ENCODE data around the gene CEP76.

The CEP76 gene

GRCh38 chr18:12703664-12704063 is 1.1 kb upstream of the CEP76 start:
- no peak for DNase-seq (ENCODE audit: low spot score)
- TF ChIP-seq CTCF (IDR thresholded peaks at IDR 0.05; ENCODE audit: borderline replicate concordance, control extremely low read depth, extremely low read depth, insufficient read depth, missing control alignments): no peak
- in situ Hi-C loops (cut with MboI; ENCODE audit: low sequenced_read_pairs, unreplicated experiment): no loop called here

DNA sequence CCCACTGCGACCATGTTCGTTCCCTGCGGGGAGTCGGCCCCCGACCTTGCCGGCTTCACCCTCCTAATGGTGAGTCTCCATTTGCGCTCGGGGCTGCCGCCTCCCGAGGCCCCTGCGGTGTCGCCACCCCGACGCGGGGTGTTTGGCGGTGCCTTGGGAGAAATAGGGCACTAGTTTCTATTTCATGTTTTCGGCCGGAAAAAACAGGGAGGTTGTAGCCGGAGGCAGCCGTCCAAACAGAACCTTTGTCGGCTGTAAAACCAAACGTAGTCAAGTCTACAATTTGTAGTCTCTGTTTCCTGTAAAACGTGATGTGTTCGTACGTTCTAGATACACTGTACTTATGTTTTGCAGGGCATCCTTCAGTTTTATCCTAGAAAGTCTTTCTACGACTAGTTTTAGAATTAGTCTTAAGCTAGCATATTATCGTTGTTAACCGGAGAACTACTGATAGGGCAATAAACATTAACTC is 609 bp upstream of the CEP76 start:
- no peak for TF ChIP-seq CTCF (IDR thresholded peaks at IDR 0.05; ENCODE audit: borderline replicate concordance, control extremely low read depth, extremely low read depth, insufficient read depth, missing control alignments)
- no peak for DNase-seq (ENCODE audit: low spot score)
- in situ Hi-C loops (cut with MboI; ENCODE audit: low sequenced_read_pairs, unreplicated experiment): no loop called here

DNA sequence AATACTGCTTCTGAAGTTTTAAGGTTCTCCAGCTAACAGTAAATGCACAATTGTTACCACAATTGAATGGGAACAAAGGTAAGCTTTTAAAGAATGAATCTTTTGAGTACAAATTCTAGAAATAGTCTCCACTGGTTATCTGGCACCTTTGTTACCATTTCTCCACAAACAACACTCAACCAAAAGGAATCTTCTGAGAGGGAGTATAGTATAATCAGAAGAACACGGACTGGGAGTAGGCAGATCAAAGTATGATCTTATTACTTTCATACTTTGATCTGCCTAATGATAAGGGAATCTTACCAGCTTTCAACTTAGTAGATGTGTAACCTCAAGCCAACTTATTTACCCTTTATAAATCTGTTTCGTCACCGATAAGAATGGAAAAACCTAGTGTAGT is 1.4 kb downstream of the CEP76 start:
- no peak for DNase-seq (ENCODE audit: low spot score)
- in situ Hi-C loops (cut with MboI; ENCODE audit: low sequenced_read_pairs, unreplicated experiment): no loop called here
- no peak for TF ChIP-seq CTCF (IDR thresholded peaks at IDR 0.05; ENCODE audit: borderline replicate concordance, control extremely low read depth, extremely low read depth, insufficient read depth, missing control alignments)

DNA sequence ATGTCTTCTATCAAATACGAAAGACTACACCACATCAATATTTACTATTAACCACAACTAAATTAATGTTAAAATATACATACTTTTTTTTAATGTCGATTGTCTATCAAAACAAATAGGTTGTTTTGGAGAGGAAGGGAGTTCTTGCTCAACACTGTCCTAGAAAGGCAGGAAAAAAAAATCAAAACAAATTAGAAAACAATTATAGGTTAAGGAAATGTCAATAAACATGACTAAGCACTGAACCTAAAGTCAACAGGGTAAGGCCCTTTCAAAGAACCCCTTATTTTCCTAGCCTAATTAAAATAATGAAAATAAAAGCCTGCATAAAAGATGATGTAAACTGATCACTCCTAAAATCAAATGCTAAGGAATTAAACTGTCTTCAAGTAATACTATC is 2.8 kb downstream of the CEP76 start:
- TF ChIP-seq CTCF (IDR thresholded peaks at IDR 0.05; ENCODE audit: borderline replicate concordance, control extremely low read depth, extremely low read depth, insufficient read depth, missing control alignments): no peak
- in situ Hi-C loops (cut with MboI; ENCODE audit: low sequenced_read_pairs, unreplicated experiment): no loop called here
- DNase-seq (ENCODE audit: low spot score): no peak

DNA sequence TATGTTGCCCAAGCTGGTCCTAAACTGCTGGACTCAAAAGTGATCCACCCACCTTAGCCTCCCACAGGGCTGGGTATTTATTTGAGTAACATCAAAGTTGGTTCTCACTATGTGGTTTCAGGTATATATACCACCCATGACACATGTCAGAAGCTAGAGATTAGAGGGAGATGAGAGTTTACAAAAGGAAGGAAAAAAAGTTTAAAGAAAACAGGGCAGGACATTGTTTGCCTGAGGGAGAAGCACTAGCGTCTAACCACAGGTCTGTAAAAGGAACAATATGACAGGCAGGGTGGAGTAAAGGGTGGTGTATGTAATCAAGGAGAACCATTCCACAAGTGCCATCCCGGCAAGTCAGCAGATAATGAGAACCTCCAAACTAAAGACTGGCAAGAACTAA is 8.5 kb downstream of the CEP76 start:
- no peak for TF ChIP-seq CTCF (IDR thresholded peaks at IDR 0.05; ENCODE audit: borderline replicate concordance, control extremely low read depth, extremely low read depth, insufficient read depth, missing control alignments)
- in situ Hi-C loops (cut with MboI; ENCODE audit: low sequenced_read_pairs, unreplicated experiment): no loop called here
- no peak for DNase-seq (ENCODE audit: low spot score)

GRCh38 chr18:12692206-12692605 is 10.3 kb downstream of the CEP76 start:
- no peak for DNase-seq (ENCODE audit: low spot score)
- TF ChIP-seq CTCF (IDR thresholded peaks at IDR 0.05; ENCODE audit: borderline replicate concordance, control extremely low read depth, extremely low read depth, insufficient read depth, missing control alignments): no peak
- in situ Hi-C loops (cut with MboI; ENCODE audit: low sequenced_read_pairs, unreplicated experiment): no loop called here
